Measurements from ENCODE around the gene CKLF.
A peak's percentile ranks its signal among the peaks of the same experiment; 100 is the strongest.

DNA sequence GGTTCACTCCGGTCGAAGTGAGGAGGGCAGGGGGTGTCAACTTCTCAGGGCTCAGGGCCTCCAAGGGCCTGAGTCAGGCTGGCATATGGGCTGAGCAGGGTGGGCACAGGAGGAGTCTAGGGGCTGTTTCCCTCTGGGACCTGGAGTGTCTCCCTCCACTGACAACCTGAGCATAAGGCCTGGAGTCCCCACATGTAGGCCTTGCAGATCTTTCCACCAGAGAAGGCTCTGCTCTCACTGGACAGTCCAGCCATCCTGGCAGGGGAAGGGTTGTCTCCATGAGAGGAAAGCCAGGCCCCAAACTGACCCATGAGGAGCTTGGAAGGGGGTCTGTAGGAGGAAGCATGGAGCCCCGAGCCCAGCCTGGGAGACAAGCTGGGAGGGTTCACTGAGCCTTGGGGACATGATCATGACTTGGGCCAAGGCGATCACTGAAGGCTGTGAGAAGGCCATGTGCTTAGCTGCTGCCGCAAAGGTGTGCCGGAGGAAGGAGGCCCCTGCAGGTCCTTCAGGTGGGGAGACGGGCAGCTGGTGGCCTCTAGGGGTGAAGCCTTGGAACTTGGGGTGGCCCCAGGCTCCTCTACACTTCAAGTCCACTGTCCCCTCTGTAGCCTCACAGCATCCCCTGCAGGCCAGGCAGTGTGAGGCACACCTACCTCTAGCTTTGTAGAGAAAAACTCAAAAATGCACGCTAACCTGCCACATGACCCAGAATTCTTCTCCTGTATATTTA lies 36.8 kb downstream of the CKLF start:
- no peak for TF ChIP-seq EZH2phosphoT487 (IDR thresholded peaks at IDR 0.05; ENCODE audit: borderline replicate concordance, low read length)
- TF ChIP-seq, protein P1, sequence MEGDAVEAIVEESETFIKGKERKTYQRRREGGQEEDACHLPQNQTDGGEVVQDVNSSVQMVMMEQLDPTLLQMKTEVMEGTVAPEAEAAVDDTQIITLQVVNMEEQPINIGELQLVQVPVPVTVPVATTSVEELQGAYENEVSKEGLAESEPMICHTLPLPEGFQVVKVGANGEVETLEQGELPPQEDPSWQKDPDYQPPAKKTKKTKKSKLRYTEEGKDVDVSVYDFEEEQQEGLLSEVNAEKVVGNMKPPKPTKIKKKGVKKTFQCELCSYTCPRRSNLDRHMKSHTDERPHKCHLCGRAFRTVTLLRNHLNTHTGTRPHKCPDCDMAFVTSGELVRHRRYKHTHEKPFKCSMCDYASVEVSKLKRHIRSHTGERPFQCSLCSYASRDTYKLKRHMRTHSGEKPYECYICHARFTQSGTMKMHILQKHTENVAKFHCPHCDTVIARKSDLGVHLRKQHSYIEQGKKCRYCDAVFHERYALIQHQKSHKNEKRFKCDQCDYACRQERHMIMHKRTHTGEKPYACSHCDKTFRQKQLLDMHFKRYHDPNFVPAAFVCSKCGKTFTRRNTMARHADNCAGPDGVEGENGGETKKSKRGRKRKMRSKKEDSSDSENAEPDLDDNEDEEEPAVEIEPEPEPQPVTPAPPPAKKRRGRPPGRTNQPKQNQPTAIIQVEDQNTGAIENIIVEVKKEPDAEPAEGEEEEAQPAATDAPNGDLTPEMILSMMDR (conservative IDR thresholded peaks at IDR 0.05; ENCODE audit: low read depth, low read length): peak; percentile 54
- TF ChIP-seq EZH2 (IDR thresholded peaks at IDR 0.05; ENCODE audit: low read length, unreplicated experiment): no peak
